Measurements from ENCODE around the gene TBX15. TPM values are rescaled to one million over a fixed set of nuclear protein-coding genes. Genes with fewer than 3 reads are reported as not detected.

The TBX15 gene
- total RNA-seq, 1 experiment from 2014 or later, result 0.09 TPM

DNA sequence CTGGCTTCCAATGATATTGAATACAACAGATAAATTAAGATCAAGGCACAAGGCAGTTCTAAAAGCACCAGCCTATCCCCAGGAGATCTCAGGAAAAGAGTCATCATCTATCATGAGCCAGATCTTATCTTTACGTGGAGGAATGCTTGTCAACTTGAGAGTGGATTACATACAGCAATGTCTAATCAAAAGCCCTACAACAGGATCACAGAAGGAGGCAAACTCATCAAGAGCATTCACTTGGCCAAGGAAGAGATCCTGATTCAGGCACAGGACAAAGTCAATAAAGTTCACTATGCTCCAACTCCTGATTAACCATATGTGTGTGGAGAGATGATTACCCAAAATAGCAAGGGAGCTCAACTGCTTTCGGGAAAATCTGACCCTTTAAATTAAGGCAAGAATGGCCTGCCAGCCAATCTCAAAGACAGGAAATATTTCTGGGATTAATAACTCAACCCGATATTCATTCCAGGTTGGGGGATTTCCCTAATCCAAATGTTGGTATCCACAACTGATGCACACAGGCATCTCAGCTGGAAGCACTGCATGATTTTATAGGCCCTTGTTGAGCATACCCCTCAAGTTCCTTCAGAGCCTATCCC lies 33.7 kb downstream of the TBX15 start:
- Mint-ChIP-seq H3K27ac (ENCODE audit: low read depth, unreplicated experiment) (no peak overlapping the region), H3K4me1 (ENCODE audit: insufficient read depth, unreplicated experiment) (peaks cover 6% of the 10 kb centered on the region), H3K9me3 (ENCODE audit: unreplicated experiment) (no peaks in the 10 kb centered on the region), H3K27me3 (ENCODE audit: insufficient read depth, unreplicated experiment) (no peaks in the 10 kb centered on the region), H3K4me3 (ENCODE audit: unreplicated experiment) (no peak overlapping the region), H3K36me3 (ENCODE audit: insufficient read depth, unreplicated experiment) (no peaks in the 10 kb centered on the region)
- ChIA-PET POLR2A (no interaction called here), CTCF (interaction anchor here (1.1 kb wide), 1 partner anchor 23 kb away, joined by 4 read pairs; no protein-coding TSS in a partner anchor)
- intact Hi-C loops (cut with micrococcal nuclease), result no loop called here
- TF ChIP-seq, protein P1, sequence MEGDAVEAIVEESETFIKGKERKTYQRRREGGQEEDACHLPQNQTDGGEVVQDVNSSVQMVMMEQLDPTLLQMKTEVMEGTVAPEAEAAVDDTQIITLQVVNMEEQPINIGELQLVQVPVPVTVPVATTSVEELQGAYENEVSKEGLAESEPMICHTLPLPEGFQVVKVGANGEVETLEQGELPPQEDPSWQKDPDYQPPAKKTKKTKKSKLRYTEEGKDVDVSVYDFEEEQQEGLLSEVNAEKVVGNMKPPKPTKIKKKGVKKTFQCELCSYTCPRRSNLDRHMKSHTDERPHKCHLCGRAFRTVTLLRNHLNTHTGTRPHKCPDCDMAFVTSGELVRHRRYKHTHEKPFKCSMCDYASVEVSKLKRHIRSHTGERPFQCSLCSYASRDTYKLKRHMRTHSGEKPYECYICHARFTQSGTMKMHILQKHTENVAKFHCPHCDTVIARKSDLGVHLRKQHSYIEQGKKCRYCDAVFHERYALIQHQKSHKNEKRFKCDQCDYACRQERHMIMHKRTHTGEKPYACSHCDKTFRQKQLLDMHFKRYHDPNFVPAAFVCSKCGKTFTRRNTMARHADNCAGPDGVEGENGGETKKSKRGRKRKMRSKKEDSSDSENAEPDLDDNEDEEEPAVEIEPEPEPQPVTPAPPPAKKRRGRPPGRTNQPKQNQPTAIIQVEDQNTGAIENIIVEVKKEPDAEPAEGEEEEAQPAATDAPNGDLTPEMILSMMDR (IDR thresholded peaks at IDR 0.05; ENCODE audit: unreplicated experiment), result no peak
- DNase-seq (ENCODE audit: unreplicated experiment), result no peak
- BruUV-seq (replicated peaks), result no TSS peak

DNA sequence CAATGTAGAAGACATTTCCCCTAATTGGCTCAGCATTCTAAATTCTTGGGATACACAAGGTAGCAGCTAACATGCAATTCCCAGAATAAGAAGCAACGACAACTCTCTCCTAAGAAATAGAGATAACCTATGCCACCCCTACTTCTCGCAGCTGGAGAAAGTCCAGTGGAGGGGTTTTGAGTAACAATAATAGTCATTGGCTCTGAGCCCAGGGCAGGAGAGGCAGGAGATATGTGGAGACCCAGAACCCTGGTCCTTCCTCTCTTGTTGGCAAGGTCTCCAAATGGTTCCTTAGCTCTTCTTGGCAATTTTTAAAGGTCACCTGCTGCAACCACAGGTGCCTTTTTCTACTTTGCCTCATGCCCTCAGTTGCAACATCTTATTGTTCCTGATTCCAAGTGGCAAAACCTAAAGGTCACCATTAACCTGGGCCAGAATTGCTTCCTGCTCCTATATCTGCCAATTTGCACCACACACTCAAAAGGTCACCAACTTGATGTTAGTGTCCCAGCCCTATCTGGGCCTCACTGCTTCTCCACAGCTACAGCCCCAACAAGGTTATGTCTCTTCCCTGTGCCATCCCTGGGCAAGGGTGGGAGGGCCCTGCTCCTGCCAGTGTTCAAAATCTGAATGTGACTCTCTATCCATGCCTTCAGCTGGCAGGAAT lies 36.7 kb downstream of the TBX15 start:
- ChIA-PET POLR2A (no interaction called here), CTCF (no interaction called here)
- H3K27me3 Mint-ChIP-seq (ENCODE audit: insufficient read depth, unreplicated experiment), result no peaks in the 10 kb centered on the region
- TF ChIP-seq, protein P1 (IDR thresholded peaks at IDR 0.05; ENCODE audit: unreplicated experiment), result no peak
- no peak for DNase-seq (ENCODE audit: unreplicated experiment)
- no peaks in the 10 kb centered on the region for H3K36me3 Mint-ChIP-seq (ENCODE audit: insufficient read depth, unreplicated experiment)
- H3K9me3 Mint-ChIP-seq (ENCODE audit: unreplicated experiment), result no peaks in the 10 kb centered on the region
- H3K4me3 Mint-ChIP-seq (ENCODE audit: unreplicated experiment), result no peak overlapping the region
- H3K27ac Mint-ChIP-seq (ENCODE audit: low read depth, unreplicated experiment), result no peak overlapping the region
- no TSS peak for BruUV-seq (replicated peaks)
- peaks cover 12% of the 10 kb centered on the region for H3K4me1 Mint-ChIP-seq (ENCODE audit: insufficient read depth, unreplicated experiment)
- intact Hi-C loops (cut with micrococcal nuclease), result no loop called here

DNA sequence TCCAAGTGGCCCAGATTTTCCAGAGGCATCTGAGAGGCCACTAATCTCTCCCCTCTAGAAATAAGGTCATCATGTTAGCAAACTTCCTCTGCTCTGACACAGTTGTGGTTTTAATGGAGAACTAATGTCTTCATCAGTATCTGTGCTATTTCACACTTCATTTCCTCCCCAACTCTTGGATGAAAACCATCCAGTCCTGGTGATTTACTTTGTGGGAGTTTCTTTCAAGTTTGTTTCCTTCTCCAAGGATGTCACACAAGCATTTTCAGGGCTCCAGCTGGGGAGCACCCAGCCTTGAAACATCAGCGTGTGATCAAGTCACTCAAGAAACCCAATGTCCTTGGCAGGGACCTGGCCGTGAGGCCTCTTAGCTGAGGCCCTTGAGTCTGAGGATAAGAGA lies 38.8 kb downstream of the TBX15 start:
- intact Hi-C loops (cut with micrococcal nuclease), result loop anchor here (10.0 kb wide), 1 partner anchor 795 kb away; no protein-coding TSS in a partner anchor
- H3K27ac Mint-ChIP-seq (ENCODE audit: low read depth, unreplicated experiment), result no peak overlapping the region
- no peak overlapping the region for H3K4me3 Mint-ChIP-seq (ENCODE audit: unreplicated experiment)
- CTCF ChIA-PET, result interaction anchor here (1.1 kb wide), 1 partner anchor 28 kb away, joined by 3 read pairs; no protein-coding TSS in a partner anchor
- H3K9me3 Mint-ChIP-seq (ENCODE audit: unreplicated experiment), result no peaks in the 10 kb centered on the region
- H3K27me3 Mint-ChIP-seq (ENCODE audit: insufficient read depth, unreplicated experiment), result no peaks in the 10 kb centered on the region
- peaks cover 17% of the 10 kb centered on the region for H3K4me1 Mint-ChIP-seq (ENCODE audit: insufficient read depth, unreplicated experiment)
- TF ChIP-seq, protein P1 (IDR thresholded peaks at IDR 0.05; ENCODE audit: unreplicated experiment), result no peak
- POLR2A ChIA-PET, result interaction anchor here (1.0 kb wide), 1 partner anchor 22 kb away, joined by 3 read pairs; no protein-coding TSS in a partner anchor
- DNase-seq (ENCODE audit: unreplicated experiment), result no peak
- BruUV-seq (replicated peaks), result no TSS peak
- H3K36me3 Mint-ChIP-seq (ENCODE audit: insufficient read depth, unreplicated experiment), result no peaks in the 10 kb centered on the region

DNA sequence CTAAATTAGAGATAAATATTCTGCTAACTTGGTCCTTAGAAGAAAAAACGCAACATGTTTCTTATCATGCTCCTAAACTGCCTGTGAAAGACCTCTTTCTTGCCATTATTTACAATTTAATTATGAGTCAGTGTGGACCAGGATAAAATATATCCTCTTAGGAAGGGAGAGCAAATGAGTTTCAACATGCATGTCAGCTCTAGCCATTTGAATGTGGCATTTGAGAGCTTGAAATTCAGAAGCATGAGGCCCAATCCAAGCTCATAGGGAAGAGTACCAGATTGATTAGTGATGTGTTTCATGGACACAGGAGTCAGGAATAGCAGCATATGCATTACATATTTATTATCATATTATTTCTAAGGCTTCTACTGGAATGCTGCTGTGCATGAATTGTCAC lies 39.3 kb downstream of the TBX15 start:
- BruUV-seq (replicated peaks), result no TSS peak
- Mint-ChIP-seq H3K9me3 (ENCODE audit: unreplicated experiment) (no peaks in the 10 kb centered on the region), H3K36me3 (ENCODE audit: insufficient read depth, unreplicated experiment) (no peaks in the 10 kb centered on the region), H3K27ac (ENCODE audit: low read depth, unreplicated experiment) (no peak overlapping the region), H3K4me3 (ENCODE audit: unreplicated experiment) (no peak overlapping the region), H3K4me1 (ENCODE audit: insufficient read depth, unreplicated experiment) (peaks cover 17% of the 10 kb centered on the region), H3K27me3 (ENCODE audit: insufficient read depth, unreplicated experiment) (no peaks in the 10 kb centered on the region)
- ChIA-PET POLR2A (no interaction called here), CTCF (interaction anchor here (1.1 kb wide), 1 partner anchor 28 kb away, joined by 3 read pairs; no protein-coding TSS in a partner anchor)
- DNase-seq (ENCODE audit: unreplicated experiment), result no peak
- intact Hi-C loops (cut with micrococcal nuclease), result loop anchor here (10.0 kb wide), 1 partner anchor 794 kb away; no protein-coding TSS in a partner anchor
- TF ChIP-seq, protein P1 (IDR thresholded peaks at IDR 0.05; ENCODE audit: unreplicated experiment), result no peak
